Measurements from ENCODE around the gene SERGEF. TPM values are rescaled to one million over a fixed set of nuclear protein-coding genes. Genes with fewer than 3 reads are reported as not detected.

The SERGEF gene
- total RNA-seq, 1 donor from 2014 or later = 17.6 TPM

DNA sequence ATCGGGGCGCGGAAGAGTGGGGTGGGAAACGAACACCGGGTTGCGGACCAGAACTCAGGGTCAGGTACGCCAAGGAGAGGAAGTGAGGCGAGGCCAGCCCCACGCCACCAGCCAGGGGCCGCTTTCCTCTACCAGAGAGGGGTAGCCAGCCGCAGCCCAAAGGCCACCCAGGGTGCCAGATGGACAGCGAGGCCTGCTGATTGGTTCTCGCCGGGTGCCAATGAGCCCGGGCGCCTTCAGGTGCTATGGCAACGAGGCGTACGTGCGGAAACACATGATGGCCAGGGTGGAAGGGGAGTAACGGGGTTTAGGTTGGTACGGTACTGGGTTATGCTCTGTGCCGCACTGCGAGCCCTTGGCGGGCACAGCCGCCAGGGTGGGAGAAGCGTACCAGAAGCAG lies 128.9 kb downstream of the SERGEF start:
- no peaks in the 10 kb centered on the region for H3K9me3 Mint-ChIP-seq (ENCODE audit: unreplicated experiment)
- no peaks in the 10 kb centered on the region for H3K4me1 Mint-ChIP-seq (ENCODE audit: low read depth, unreplicated experiment)
- H3K79me2 ChIP-seq (ENCODE audit: insufficient read depth, low read length) = no peaks in the 10 kb centered on the region
- no peaks in the 10 kb centered on the region for H3K4me1 ChIP-seq (ENCODE audit: insufficient read depth, low read length)
- DNase-seq (ENCODE audit: low read depth) = no peak
- no peak overlapping the region for H2AFZ ChIP-seq (ENCODE audit: low read depth, low read length)
- H4K20me1 ChIP-seq (ENCODE audit: insufficient read depth, low read length) = no peaks in the 10 kb centered on the region
- H3K9me3 ChIP-seq (ENCODE audit: insufficient read depth, low read depth, low read length) = no peaks in the 10 kb centered on the region
- no peak overlapping the region for H3K4me3 ChIP-seq (ENCODE audit: insufficient read depth, low read depth, low read length)
- H3K27ac ChIP-seq (ENCODE audit: low read depth, low read length) = no peak overlapping the region
- H3K27me3 ChIP-seq (ENCODE audit: insufficient read depth, low read length) = no peaks in the 10 kb centered on the region
- no peak overlapping the region for H3K27ac Mint-ChIP-seq (ENCODE audit: unreplicated experiment)
- TF ChIP-seq EZH2 (IDR thresholded peaks at IDR 0.05; ENCODE audit: insufficient read depth, low read length) = no peak
- TF ChIP-seq, protein P1, sequence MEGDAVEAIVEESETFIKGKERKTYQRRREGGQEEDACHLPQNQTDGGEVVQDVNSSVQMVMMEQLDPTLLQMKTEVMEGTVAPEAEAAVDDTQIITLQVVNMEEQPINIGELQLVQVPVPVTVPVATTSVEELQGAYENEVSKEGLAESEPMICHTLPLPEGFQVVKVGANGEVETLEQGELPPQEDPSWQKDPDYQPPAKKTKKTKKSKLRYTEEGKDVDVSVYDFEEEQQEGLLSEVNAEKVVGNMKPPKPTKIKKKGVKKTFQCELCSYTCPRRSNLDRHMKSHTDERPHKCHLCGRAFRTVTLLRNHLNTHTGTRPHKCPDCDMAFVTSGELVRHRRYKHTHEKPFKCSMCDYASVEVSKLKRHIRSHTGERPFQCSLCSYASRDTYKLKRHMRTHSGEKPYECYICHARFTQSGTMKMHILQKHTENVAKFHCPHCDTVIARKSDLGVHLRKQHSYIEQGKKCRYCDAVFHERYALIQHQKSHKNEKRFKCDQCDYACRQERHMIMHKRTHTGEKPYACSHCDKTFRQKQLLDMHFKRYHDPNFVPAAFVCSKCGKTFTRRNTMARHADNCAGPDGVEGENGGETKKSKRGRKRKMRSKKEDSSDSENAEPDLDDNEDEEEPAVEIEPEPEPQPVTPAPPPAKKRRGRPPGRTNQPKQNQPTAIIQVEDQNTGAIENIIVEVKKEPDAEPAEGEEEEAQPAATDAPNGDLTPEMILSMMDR (IDR thresholded peaks at IDR 0.05; ENCODE audit: insufficient read depth, low read depth, low read length) = no peak
- H3K4me3 Mint-ChIP-seq (ENCODE audit: unreplicated experiment) = no peak overlapping the region
- H3K36me3 Mint-ChIP-seq (ENCODE audit: low read depth, unreplicated experiment) = peaks cover 5% of the 10 kb centered on the region
- peaks cover 2% of the 10 kb centered on the region for H3K27me3 Mint-ChIP-seq (ENCODE audit: low read depth, unreplicated experiment)
- H3K9ac ChIP-seq (ENCODE audit: low read length) = no peak overlapping the region
- no peak for FAIRE-seq
- H3K36me3 ChIP-seq (ENCODE audit: insufficient read depth, low read length) = no peaks in the 10 kb centered on the region
- no peak overlapping the region for H3K4me2 ChIP-seq (ENCODE audit: low read length)

DNA sequence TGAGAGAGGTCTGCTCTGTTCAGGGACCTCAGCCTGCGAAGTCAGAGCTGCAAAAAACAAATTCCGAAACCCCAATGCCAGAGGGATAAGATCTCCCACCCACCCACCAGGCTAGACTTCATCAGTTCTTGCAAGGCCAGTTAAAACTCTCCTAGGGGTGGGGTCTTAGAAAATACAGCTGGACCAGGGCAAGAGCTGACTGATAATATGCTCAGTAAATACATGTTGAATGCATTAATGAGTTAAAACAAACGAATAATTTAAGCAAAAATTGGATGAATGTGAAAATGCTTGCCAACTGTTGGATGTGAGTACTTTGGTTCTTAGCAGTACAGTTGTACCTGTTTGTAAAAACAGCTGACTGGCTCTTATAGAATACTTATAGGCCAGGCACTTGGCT lies 129.8 kb downstream of the SERGEF start:
- Histone ChIP-seq H3K27ac (ENCODE audit: low read depth, low read length) (no peak overlapping the region), H2AFZ (ENCODE audit: low read depth, low read length) (no peak overlapping the region), H3K4me1 (ENCODE audit: insufficient read depth, low read length) (no peaks in the 10 kb centered on the region), H3K9ac (ENCODE audit: low read length) (no peak overlapping the region), H3K4me2 (ENCODE audit: low read length) (no peak overlapping the region), H3K36me3 (ENCODE audit: insufficient read depth, low read length) (no peaks in the 10 kb centered on the region), H3K79me2 (ENCODE audit: insufficient read depth, low read length) (no peaks in the 10 kb centered on the region), H3K4me3 (ENCODE audit: insufficient read depth, low read depth, low read length) (no peak overlapping the region), H3K9me3 (ENCODE audit: insufficient read depth, low read depth, low read length) (no peaks in the 10 kb centered on the region), H3K27me3 (ENCODE audit: insufficient read depth, low read length) (no peaks in the 10 kb centered on the region), H4K20me1 (ENCODE audit: insufficient read depth, low read length) (no peaks in the 10 kb centered on the region)
- Mint-ChIP-seq H3K27ac (ENCODE audit: unreplicated experiment) (no peak overlapping the region), H3K27me3 (ENCODE audit: low read depth, unreplicated experiment) (peaks cover 2% of the 10 kb centered on the region), H3K4me3 (ENCODE audit: unreplicated experiment) (no peak overlapping the region), H3K4me1 (ENCODE audit: low read depth, unreplicated experiment) (no peaks in the 10 kb centered on the region), H3K9me3 (ENCODE audit: unreplicated experiment) (no peaks in the 10 kb centered on the region), H3K36me3 (ENCODE audit: low read depth, unreplicated experiment) (peaks cover 5% of the 10 kb centered on the region)
- DNase-seq (ENCODE audit: low read depth) (no peak), FAIRE-seq (no peak)
- TF ChIP-seq EZH2 (IDR thresholded peaks at IDR 0.05; ENCODE audit: insufficient read depth, low read length) = no peak
- TF ChIP-seq, protein P1 (IDR thresholded peaks at IDR 0.05; ENCODE audit: insufficient read depth, low read depth, low read length) = no peak

- Histone ChIP-seq H3K27me3 (ENCODE audit: insufficient read depth, low read length) (no peaks in the 10 kb centered on the region), H3K36me3 (ENCODE audit: insufficient read depth, low read length) (no peaks in the 10 kb centered on the region), H2AFZ (ENCODE audit: low read depth, low read length) (no peak overlapping the region), H3K4me1 (ENCODE audit: insufficient read depth, low read length) (no peaks in the 10 kb centered on the region), H3K79me2 (ENCODE audit: insufficient read depth, low read length) (no peaks in the 10 kb centered on the region), H3K27ac (ENCODE audit: low read depth, low read length) (no peak overlapping the region), H3K9ac (ENCODE audit: low read length) (no peak overlapping the region), H3K9me3 (ENCODE audit: insufficient read depth, low read depth, low read length) (no peaks in the 10 kb centered on the region), H4K20me1 (ENCODE audit: insufficient read depth, low read length) (no peaks in the 10 kb centered on the region), H3K4me2 (ENCODE audit: low read length) (no peak overlapping the region), H3K4me3 (ENCODE audit: insufficient read depth, low read depth, low read length) (no peak overlapping the region)
- Mint-ChIP-seq H3K9me3 (ENCODE audit: unreplicated experiment) (no peaks in the 10 kb centered on the region), H3K27ac (ENCODE audit: unreplicated experiment) (no peak overlapping the region), H3K4me3 (ENCODE audit: unreplicated experiment) (no peak overlapping the region), H3K4me1 (ENCODE audit: low read depth, unreplicated experiment) (no peaks in the 10 kb centered on the region), H3K36me3 (ENCODE audit: low read depth, unreplicated experiment) (no peaks in the 10 kb centered on the region), H3K27me3 (ENCODE audit: low read depth, unreplicated experiment) (peaks cover 2% of the 10 kb centered on the region)
- FAIRE-seq (no peak), DNase-seq (ENCODE audit: low read depth) (no peak)
- TF ChIP-seq EZH2 (IDR thresholded peaks at IDR 0.05; ENCODE audit: insufficient read depth, low read length) = no peak
- TF ChIP-seq, protein P1 (IDR thresholded peaks at IDR 0.05; ENCODE audit: insufficient read depth, low read depth, low read length) = no peak
Observed at GRCh38 chr11:17878743-17879142, 134.1 kb downstream of the SERGEF start.

Measured in astrocyte (in vitro differentiated cells and primary cell).